K562 (cell line): ENCODE data around the gene OPCML.

Source experiments
- CBX1 ChIP-seq: sonication (generic); IDR thresholded peaks from 2 replicates; pipeline ENCODE4 v1.6.1; 2016; ENCODE audit warnings: antibody characterized with exemption, low read depth, mild to moderate bottlenecking
- NFXL1 ChIP-seq: fragments of 450-650 bp; formaldehyde crosslinking; IDR thresholded peaks from 2 replicates; pipeline ENCODE4 v1.4.0; 2021; ENCODE audit warnings: mild to moderate bottlenecking
- PHF8 ChIP-seq: fragments of 200-600 bp; sonication (generic); IDR thresholded peaks from 2 replicates; pipeline ENCODE4 v1.6.1; 2012; ENCODE audit warnings: mixed run types, mild to moderate bottlenecking, inconsistent platforms, low read length, moderate library complexity, borderline replicate concordance
- RBM39 ChIP-seq: fragments of 200-400 bp; formaldehyde crosslinking; optimal IDR thresholded peaks from 2 replicates; pipeline ENCODE3; 2018; ENCODE audit warnings: low read depth, low read length
- RFX5 ChIP-seq: IDR thresholded peaks from 2 replicates; pipeline ENCODE4 v1.6.1; 2011; ENCODE audit warnings: low read depth, mild to moderate bottlenecking, improper control_type of control experiment, low read length
- SRF ChIP-seq, 2 experiments: fragments of 250-450, 450-650 bp in 1 of 2; sonication (Bioruptor Pico) in 1 of 2; sonication (generic) in 1 of 2; formaldehyde crosslinking; IDR thresholded peaks; 2 replicates each; pipeline versions ENCODE4 v1.5.0 to v1.5.1; 2020 to 2022; ENCODE audit warnings: mild to moderate bottlenecking in 1 of 2, missing genetic modification reagents in 1 of 2
- TCF7 ChIP-seq: sonication (generic); IDR thresholded peaks from 2 replicates; pipeline ENCODE4 v1.6.1; 2016; ENCODE audit warnings: antibody characterized with exemption, borderline replicate concordance
- ZBTB7A ChIP-seq: IDR thresholded peaks from 2 replicates; pipeline ENCODE4 v1.6.1; 2011; ENCODE audit warnings: low read depth, mild to moderate bottlenecking, low read length, moderate library complexity, borderline replicate concordance; ENCODE audit not compliant: control insufficient read depth
- ZNF324 ChIP-seq: fragments of 250-450 bp; sonication (Bioruptor Pico); IDR thresholded peaks from 2 replicates; pipeline ENCODE4 v1.4.0; 2020; ENCODE audit warnings: mild to moderate bottlenecking
- TF ChIP-seq, protein P1 (sequence below), 3 experiments: IDR thresholded peaks in 2 of 3; conservative IDR thresholded peaks in 1 of 3; 2 replicates each; pipeline ENCODE4 v1.5.1; 2011 to 2012; ENCODE audit warnings: low read length in 3 of 3, mild to moderate bottlenecking in 3 of 3, control low read depth in 2 of 3, improper control_type of control experiment in 1 of 3, inconsistent platforms in 1 of 3, low read depth in 1 of 3, mixed read lengths in 1 of 3, moderate library complexity in 1 of 3; ENCODE audit not compliant: insufficient read depth in 2 of 3
- TF ChIP-seq, protein P2 (sequence below): fragments of 450-650 bp; IDR thresholded peaks from 2 replicates; pipeline ENCODE4 v1.7.1; 2018; ENCODE audit warnings: mild to moderate bottlenecking, low read depth; ENCODE audit not compliant: partially characterized antibody

DNA sequence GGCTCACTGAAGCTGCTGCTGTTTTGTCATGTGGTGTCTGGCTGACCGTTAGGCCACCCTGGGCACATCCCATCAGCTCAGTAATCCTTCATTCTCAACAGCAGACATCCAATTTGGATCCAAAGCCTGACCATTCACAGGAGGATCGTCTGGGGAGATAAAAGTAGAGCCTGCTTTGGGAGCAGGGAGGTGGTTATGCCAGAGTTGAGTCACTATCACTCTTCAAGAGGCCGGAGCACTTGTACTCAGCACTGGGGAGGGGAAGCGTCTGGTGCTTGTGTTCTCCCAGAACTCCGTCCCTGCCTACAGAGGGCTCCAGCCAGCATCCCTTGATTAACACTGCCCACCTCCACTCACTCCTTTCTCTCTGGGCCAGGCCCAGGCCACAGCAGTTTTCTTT is 382.6 kb downstream of the OPCML start:
- TF ChIP-seq, protein P1, sequence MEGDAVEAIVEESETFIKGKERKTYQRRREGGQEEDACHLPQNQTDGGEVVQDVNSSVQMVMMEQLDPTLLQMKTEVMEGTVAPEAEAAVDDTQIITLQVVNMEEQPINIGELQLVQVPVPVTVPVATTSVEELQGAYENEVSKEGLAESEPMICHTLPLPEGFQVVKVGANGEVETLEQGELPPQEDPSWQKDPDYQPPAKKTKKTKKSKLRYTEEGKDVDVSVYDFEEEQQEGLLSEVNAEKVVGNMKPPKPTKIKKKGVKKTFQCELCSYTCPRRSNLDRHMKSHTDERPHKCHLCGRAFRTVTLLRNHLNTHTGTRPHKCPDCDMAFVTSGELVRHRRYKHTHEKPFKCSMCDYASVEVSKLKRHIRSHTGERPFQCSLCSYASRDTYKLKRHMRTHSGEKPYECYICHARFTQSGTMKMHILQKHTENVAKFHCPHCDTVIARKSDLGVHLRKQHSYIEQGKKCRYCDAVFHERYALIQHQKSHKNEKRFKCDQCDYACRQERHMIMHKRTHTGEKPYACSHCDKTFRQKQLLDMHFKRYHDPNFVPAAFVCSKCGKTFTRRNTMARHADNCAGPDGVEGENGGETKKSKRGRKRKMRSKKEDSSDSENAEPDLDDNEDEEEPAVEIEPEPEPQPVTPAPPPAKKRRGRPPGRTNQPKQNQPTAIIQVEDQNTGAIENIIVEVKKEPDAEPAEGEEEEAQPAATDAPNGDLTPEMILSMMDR (IDR thresholded peaks at IDR 0.05 in 2 of 3, conservative IDR thresholded peaks at IDR 0.05 in 1 of 3; ENCODE audit: insufficient read depth in 2 of 3, low read depth in 1 of 3, low read length in 3 of 3) = no peak
- TF ChIP-seq NFXL1 (CRISPR knock-in tag) (no peak), ZBTB7A (no peak), SRF (CRISPR knock-in tag; IDR thresholded peaks at IDR 0.05) (no peak), ZNF324 (CRISPR knock-in tag) (no peak), RBM39 (no peak), PHF8 (no peak), RFX5 (no peak), TCF7 (no peak), CBX1 (no peak)
- TF ChIP-seq, protein P2, sequence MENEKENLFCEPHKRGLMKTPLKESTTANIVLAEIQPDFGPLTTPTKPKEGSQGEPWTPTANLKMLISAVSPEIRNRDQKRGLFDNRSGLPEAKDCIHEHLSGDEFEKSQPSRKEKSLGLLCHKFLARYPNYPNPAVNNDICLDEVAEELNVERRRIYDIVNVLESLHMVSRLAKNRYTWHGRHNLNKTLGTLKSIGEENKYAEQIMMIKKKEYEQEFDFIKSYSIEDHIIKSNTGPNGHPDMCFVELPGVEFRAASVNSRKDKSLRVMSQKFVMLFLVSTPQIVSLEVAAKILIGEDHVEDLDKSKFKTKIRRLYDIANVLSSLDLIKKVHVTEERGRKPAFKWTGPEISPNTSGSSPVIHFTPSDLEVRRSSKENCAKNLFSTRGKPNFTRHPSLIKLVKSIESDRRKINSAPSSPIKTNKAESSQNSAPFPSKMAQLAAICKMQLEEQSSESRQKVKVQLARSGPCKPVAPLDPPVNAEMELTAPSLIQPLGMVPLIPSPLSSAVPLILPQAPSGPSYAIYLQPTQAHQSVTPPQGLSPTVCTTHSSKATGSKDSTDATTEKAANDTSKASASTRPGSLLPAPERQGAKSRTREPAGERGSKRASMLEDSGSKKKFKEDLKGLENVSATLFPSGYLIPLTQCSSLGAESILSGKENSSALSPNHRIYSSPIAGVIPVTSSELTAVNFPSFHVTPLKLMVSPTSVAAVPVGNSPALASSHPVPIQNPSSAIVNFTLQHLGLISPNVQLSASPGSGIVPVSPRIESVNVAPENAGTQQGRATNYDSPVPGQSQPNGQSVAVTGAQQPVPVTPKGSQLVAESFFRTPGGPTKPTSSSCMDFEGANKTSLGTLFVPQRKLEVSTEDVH = no peak
